A549 (cell line): ENCODE measurements around the gene LOXHD1.

Experiments used
- FOSB ChIP-seq: fragments of 250-450 bp; sonication (Bioruptor Pico); IDR thresholded peaks from 2 replicates; pipeline ENCODE4 v1.5.0; 2020; ENCODE audit warnings: mild to moderate bottlenecking, moderate library complexity
- FOSL2 ChIP-seq, 2 experiments: fragments of 450-650 bp in 1 of 2; fragments of >200 bp in 1 of 2; sonication (Bioruptor Twin) in 1 of 2; formaldehyde crosslinking; IDR thresholded peaks; 2 replicates each; pipeline versions ENCODE4 v1.5.0 to v1.6.1; 2016 to 2020; ENCODE audit warnings: mild to moderate bottlenecking in 1 of 2, moderate library complexity in 1 of 2

GRCh38 chr18:46639386-46639785 is 17.6 kb downstream of the LOXHD1 start:
- no peak for TF ChIP-seq FOSB (CRISPR knock-in tag)
- TF ChIP-seq FOSL2 (IDR thresholded peaks at IDR 0.05): no peak
- TF ChIP-seq FOSL2 (CRISPR knock-in tag; IDR thresholded peaks at IDR 0.05): no peak
